DND-41 (cell line): ENCODE measurements around the gene PRKG2.

ENCODE experiments used
- CTCF ChIP-seq: IDR thresholded peaks from 2 replicates; pipeline ENCODE4 v1.5.1; 2012; ENCODE audit warnings: borderline replicate concordance, low read length, moderate library complexity, mild to moderate bottlenecking; ENCODE audit not compliant: poor library complexity, severe bottlenecking; ENCODE audit errors: extremely low read depth
- EZH2 ChIP-seq: IDR thresholded peaks from 3 replicates; pipeline ENCODE4 v1.6.1; 2012; ENCODE audit warnings: borderline replicate concordance, low read depth, mild to moderate bottlenecking, moderate library complexity, low read length, inconsistent platforms; ENCODE audit not compliant: severe bottlenecking

GRCh38 chr4:81149976-81150375 is 65.0 kb downstream of the PRKG2 start:
- TF ChIP-seq EZH2: no peak
- TF ChIP-seq CTCF: no peak
